ENCODE data around the gene TBX1.

DNA sequence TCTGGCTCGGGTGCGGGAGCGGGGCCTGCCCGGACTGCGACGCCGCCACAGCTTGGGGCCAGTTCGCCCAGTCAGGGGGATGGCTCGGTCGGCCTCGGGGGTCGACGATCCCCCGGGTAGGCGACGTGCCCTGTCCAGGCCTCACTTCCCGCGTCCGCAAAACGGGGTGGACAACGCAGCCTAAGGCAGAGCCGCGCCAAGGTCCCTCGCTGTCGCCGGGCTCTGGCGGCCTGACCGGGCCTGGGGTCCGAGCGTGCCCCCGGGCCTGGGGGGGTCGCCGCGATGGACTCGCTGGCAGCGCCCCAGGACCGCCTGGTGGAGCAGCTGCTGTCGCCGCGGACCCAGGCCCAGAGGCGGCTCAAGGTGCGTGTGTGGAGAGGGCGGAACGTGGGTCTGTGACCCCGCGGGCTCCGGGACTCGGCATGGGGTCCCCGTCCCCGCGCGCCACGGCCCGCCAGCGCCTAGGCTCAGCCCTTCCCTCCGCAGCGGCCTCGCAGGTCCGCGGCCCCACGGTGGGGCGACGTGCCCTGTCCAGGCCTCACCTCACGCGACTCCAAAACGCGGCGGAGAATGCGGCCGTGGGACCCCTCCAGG lies 42.0 kb upstream of the TBX1 start:
- no peak for TF ChIP-seq NFIC (IDR thresholded peaks at IDR 0.05; ENCODE audit: low read length)
- TF ChIP-seq, protein P1, sequence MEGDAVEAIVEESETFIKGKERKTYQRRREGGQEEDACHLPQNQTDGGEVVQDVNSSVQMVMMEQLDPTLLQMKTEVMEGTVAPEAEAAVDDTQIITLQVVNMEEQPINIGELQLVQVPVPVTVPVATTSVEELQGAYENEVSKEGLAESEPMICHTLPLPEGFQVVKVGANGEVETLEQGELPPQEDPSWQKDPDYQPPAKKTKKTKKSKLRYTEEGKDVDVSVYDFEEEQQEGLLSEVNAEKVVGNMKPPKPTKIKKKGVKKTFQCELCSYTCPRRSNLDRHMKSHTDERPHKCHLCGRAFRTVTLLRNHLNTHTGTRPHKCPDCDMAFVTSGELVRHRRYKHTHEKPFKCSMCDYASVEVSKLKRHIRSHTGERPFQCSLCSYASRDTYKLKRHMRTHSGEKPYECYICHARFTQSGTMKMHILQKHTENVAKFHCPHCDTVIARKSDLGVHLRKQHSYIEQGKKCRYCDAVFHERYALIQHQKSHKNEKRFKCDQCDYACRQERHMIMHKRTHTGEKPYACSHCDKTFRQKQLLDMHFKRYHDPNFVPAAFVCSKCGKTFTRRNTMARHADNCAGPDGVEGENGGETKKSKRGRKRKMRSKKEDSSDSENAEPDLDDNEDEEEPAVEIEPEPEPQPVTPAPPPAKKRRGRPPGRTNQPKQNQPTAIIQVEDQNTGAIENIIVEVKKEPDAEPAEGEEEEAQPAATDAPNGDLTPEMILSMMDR (CRISPR knock-in tag; IDR thresholded peaks at IDR 0.05), result no peak
- TF ChIP-seq TMF1 (CRISPR knock-in tag; IDR thresholded peaks at IDR 0.05; ENCODE audit: low read depth), result no peak
